Heart left ventricle (tissue), 16 donors: ENCODE results near the gene KRT34. TPM values are rescaled to one million over a fixed set of nuclear protein-coding genes. Genes with fewer than 3 reads are reported as not detected.
A peak's percentile ranks its signal among the peaks of the same experiment; 100 is the strongest.

Experiments
- ATAC-seq, 4 donors: fragments of 200-7000 bp; cut with Tn5 transposase; one replicate each; pipeline ENCODE4 v1.9.1; 2020 to 2022; ENCODE audit warnings: moderate library complexity in 4 of 4, mild to moderate bottlenecking in 3 of 4, moderate number of reproducible peaks in 1 of 4
- DNase-seq, 5 donors: peaks; one replicate each; pipeline ENCODE4 v3.0.0-alpha.2; 2020
- H3K27ac ChIP-seq, 12 donors: fragments of 200-600 bp; sonication (generic) in 4 of 12; one replicate each; pipeline versions ENCODE4 v1.5.0 to v1.8.0; 2016 to 2022; ENCODE audit warnings: mild to moderate bottlenecking in 2 of 12
- H3K27me3 ChIP-seq, 9 donors: fragments of 200-600 bp; sonication (generic) in 2 of 9; one replicate each; pipeline versions ENCODE4 v1.5.1 to v1.8.0; 2016 to 2022; ENCODE audit warnings: mild to moderate bottlenecking in 3 of 9
- H3K36me3 ChIP-seq, 9 donors: fragments of 200-600 bp; sonication (generic) in 2 of 9; one replicate each; pipeline versions ENCODE4 v1.5.0 to v1.8.0; 2018 to 2022; ENCODE audit warnings: mild to moderate bottlenecking in 2 of 9
- H3K4me1 ChIP-seq, 12 donors: fragments of 200-600 bp; sonication (generic) in 4 of 12; one replicate each; pipeline versions ENCODE4 v1.5.0 to v1.8.0; 2016 to 2022; ENCODE audit warnings: mild to moderate bottlenecking in 3 of 12
- H3K4me3 ChIP-seq, 12 donors: fragments of 200-600 bp; sonication (generic) in 4 of 12; one replicate each; pipeline versions ENCODE4 v1.5.0 to v1.8.0; 2017 to 2022; ENCODE audit warnings: mild to moderate bottlenecking in 9 of 12, moderate library complexity in 4 of 12
- H3K9me3 ChIP-seq, 12 donors: fragments of 200-600 bp; sonication (generic) in 4 of 12; one replicate each; pipeline versions ENCODE4 v1.5.0 to v1.8.0; 2016 to 2022; ENCODE audit warnings: mild to moderate bottlenecking in 1 of 12
- CTCF ChIP-seq, 12 donors: fragments of 200-600 bp; sonication (generic) in 4 of 12; IDR thresholded peaks; one replicate each; pipeline versions ENCODE4 v1.5.0 to v1.8.0; 2018 to 2022; ENCODE audit warnings: antibody characterized with exemption in 12 of 12, mild to moderate bottlenecking in 5 of 12
- POLR2A ChIP-seq, 2 donors: fragments of 450-650 bp; IDR thresholded peaks; one replicate each; pipeline ENCODE4 v1.6.1; 2017; ENCODE audit warnings: antibody characterized with exemption in 2 of 2, mild to moderate bottlenecking in 2 of 2, moderate library complexity in 2 of 2
- WGBS, 4 donors: extraction: QIAGEN DNeasy Blood & Tissue Kit in 2 of 4; methylation state at CpG; one replicate each; pipeline versions ENCODE4 v1.1.5 to v1.1.7; 2013 to 2018; 5-methylcytosine and 5-hydroxymethylcytosine counted together
- intact Hi-C, 10 donors: fragments of 100-400 bp; cut with DNase I; formaldehyde crosslinking; loops; one replicate each; pipeline versions ENCODE4 v1.11.1 to v1.14.2; 2022
- polyA plus RNA-seq, 2 donors: library from polyadenylated mRNA; stranded (reverse); fragments of 200-250 nt; gene quantifications; one replicate each; pipeline ENCODE4 v1.2.3, GENCODE V29; 2013
- total RNA-seq, 9 donors: library from RNA; depleted of rRNA in 2 of 9; stranded (reverse); fragments of >200 nt in 2 of 9; fragmentation: NEBNext Ultra II Directional in 3 of 9; extraction: Animal tissue kit (Norgen Biotek cat#: 25700) in 3 of 9; gene quantifications; one replicate each; pipeline versions ENCODE4 v1.1.0 to v1.2.4, GENCODE V29; 2016 to 2023
- donor health status: ischemic (EF 13 %, LVEDD 7.1; RV severe dilation, severe dysfunction).
- donor health status: healthy with polysubstance abuse.
- donor health status: DM: no; HTN: yes; CAD: no.
- donor health status: DM: no; HTN: no; CAD: no.
- donor health status: ischemic (EF 25% LVEDD 6.9; RV normal size, moderate dysfunction).
- donor health status: ischemic (EF 25% LVEDD 5.7; RV mildly dilated, moderate dysfunction).
- donor health status: healthy.
- donor health status: DM: yes; HTN: yes; CAD: no.
- donor health status: ischemic (EF 35%, LVEDD 5.7; RV mildly dilated, moderate dysfunction).
- donor health status: nonischemic (EF 11% LVEDD 7.7; RV severe dilation, severe dysfunction).
- donor health status: DM: yes; HTN: yes; CAD: no.
- donor health status: PGD.
- donor health status: ischemic (EF 29% LVEDD 5.4; RV normal size, mild dysfunction).
- donor health status: nonischemic (EF 23%, LVEDD 6.1; RV moderate dilation, normal function).

The KRT34 gene
- total and polyA plus RNA-seq, 11 donors = not detected

GRCh38 chr17:41329279-41329948 is 52.7 kb downstream of the KRT34 start:
- intact Hi-C loops = loop anchor here in 7 of 10 donors (2.0 to 10.0 kb wide), 7 partner anchors 65 to 525 kb away; partner anchors contain the start of gene KRTAP9-6 (in 1 of the 7)
- Histone ChIP-seq H3K36me3 (no peaks in the 10 kb centered on the region), H3K4me3 (no peak overlapping the region), H3K4me1 (peaks cover 0 to under 1% (median 0%) of the 10 kb centered on the region in 12 donors), H3K27ac (no peak overlapping the region), H3K27me3 (peaks cover 0 to 10% (median 0%) of the 10 kb centered on the region in 9 donors), H3K9me3 (no peaks in the 10 kb centered on the region)
- TF ChIP-seq CTCF (IDR thresholded peaks at IDR 0.05) (peak; percentile 26 to 60 (median 44)), POLR2A (IDR thresholded peaks at IDR 0.05) (no peak)
- DNase-seq = peak in 1 of 5 donors; percentile 44
- peak in 3 of 4 donors; percentile 29 to 58 (median 52) for ATAC-seq
- WGBS, 4 donors = 48 to 54% (median 49%) methylated on average over 12 to 13 of the region's 13 CpGs

DNA sequence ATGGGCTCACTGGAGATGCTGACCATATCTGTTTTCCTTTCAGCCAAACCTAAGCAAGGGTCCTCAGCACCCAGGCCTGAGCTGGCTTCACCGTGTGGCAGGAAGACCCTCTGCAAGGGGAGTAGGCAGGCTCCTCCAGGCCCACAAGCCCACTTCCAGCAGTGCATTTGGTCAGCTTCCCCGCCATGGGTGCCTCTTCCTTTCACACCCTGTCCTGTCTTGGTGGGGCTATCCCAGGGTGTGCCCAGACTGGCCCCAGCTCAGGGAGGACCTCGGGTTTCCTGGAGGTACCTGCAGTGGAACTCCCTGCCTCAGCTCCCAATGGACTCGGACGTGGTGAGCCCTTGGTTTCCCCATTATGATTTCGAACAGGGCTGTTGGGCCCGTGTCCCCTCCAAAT is 53.9 kb downstream of the KRT34 start:
- Histone ChIP-seq H3K4me1 (no peaks in the 10 kb centered on the region), H3K4me3 (no peak overlapping the region), H3K9me3 (no peaks in the 10 kb centered on the region), H3K36me3 (no peaks in the 10 kb centered on the region), H3K27ac (no peak overlapping the region), H3K27me3 (peaks cover 0 to 10% (median 0%) of the 10 kb centered on the region in 9 donors)
- DNase-seq (no peak), ATAC-seq (no peak)
- intact Hi-C loops = loop anchor here in 7 of 10 donors (2.0 to 10.0 kb wide), 7 partner anchors 63 to 523 kb away; partner anchors contain the start of gene KRTAP9-6 (in 1 of the 7)
- WGBS, 4 donors = 77 to 85% (median 83%) methylated on average over 6 to 7 of the region's 7 CpGs
- TF ChIP-seq CTCF (IDR thresholded peaks at IDR 0.05) (no peak), POLR2A (IDR thresholded peaks at IDR 0.05) (no peak)

Other genes with a start within 250 kb of the KRT34 start
Only the 30 nearest of the 32 such genes appear.
- gene KRTAP4-5, start 232.5 kb downstream of the KRT34 start, total RNA-seq = not detected
- gene KRTAP4-5, start 232.5 kb downstream of the KRT34 start, polyA plus RNA-seq = not detected
- not detected for gene KRTAP4-4, start 221.6 kb downstream of the KRT34 start, total RNA-seq
- not detected for gene KRTAP4-4, start 221.6 kb downstream of the KRT34 start, polyA plus RNA-seq
- gene KRTAP4-3, start 214.1 kb downstream of the KRT34 start, total RNA-seq = not detected
- not detected for gene KRTAP4-3, start 214.1 kb downstream of the KRT34 start, polyA plus RNA-seq
- not detected for gene KRTAP4-2, start 204.1 kb downstream of the KRT34 start, total RNA-seq
- gene KRTAP4-2, start 204.1 kb downstream of the KRT34 start, polyA plus RNA-seq = not detected
- not detected for gene KRTAP4-1, start 197.4 kb downstream of the KRT34 start, total RNA-seq
- not detected for gene KRTAP4-1, start 197.4 kb downstream of the KRT34 start, polyA plus RNA-seq
- not detected for gene KRTAP9-1, start 192.4 kb downstream of the KRT34 start, total RNA-seq
- gene KRTAP9-1, start 192.4 kb downstream of the KRT34 start, polyA plus RNA-seq = not detected
- not detected for gene KRTAP9-2, start 155.7 kb downstream of the KRT34 start, total RNA-seq
- not detected for gene KRTAP9-2, start 155.7 kb downstream of the KRT34 start, polyA plus RNA-seq
- not detected for gene KRTAP9-3, start 149.9 kb downstream of the KRT34 start, total RNA-seq
- gene KRTAP9-3, start 149.9 kb downstream of the KRT34 start, polyA plus RNA-seq = not detected
- not detected for gene KRTAP9-8, start 144.3 kb downstream of the KRT34 start, total RNA-seq
- gene KRTAP9-8, start 144.3 kb downstream of the KRT34 start, polyA plus RNA-seq = not detected
- not detected for gene KRTAP9-4, start 132.6 kb downstream of the KRT34 start, total RNA-seq
- not detected for gene KRTAP9-4, start 132.6 kb downstream of the KRT34 start, polyA plus RNA-seq
- not detected for gene KRTAP9-9, start 126.9 kb downstream of the KRT34 start, total RNA-seq
- gene KRTAP9-9, start 126.9 kb downstream of the KRT34 start, polyA plus RNA-seq = not detected
- gene KRTAP9-6, start 116.9 kb downstream of the KRT34 start, total RNA-seq = not detected
- not detected for gene KRTAP9-6, start 116.9 kb downstream of the KRT34 start, polyA plus RNA-seq
- not detected for gene KRTAP9-7, start 106.6 kb downstream of the KRT34 start, total RNA-seq
- gene KRTAP9-7, start 106.6 kb downstream of the KRT34 start, polyA plus RNA-seq = not detected
- not detected for gene KRTAP29-1, start 79.5 kb downstream of the KRT34 start, total RNA-seq
- gene KRTAP29-1, start 79.5 kb downstream of the KRT34 start, polyA plus RNA-seq = not detected
- gene KRTAP16-1, start 73.0 kb downstream of the KRT34 start, total RNA-seq = not detected
- gene KRTAP16-1, start 73.0 kb downstream of the KRT34 start, polyA plus RNA-seq = not detected
- not detected for gene KRTAP17-1, start 66.6 kb downstream of the KRT34 start, total RNA-seq
- not detected for gene KRTAP17-1, start 66.6 kb downstream of the KRT34 start, polyA plus RNA-seq
- gene KRT33A, start 31.5 kb downstream of the KRT34 start, total RNA-seq = not detected
- not detected for gene KRT33A, start 31.5 kb downstream of the KRT34 start, polyA plus RNA-seq
- not detected for gene KRT33B, start 12.5 kb downstream of the KRT34 start, total RNA-seq
- gene KRT33B, start 12.5 kb downstream of the KRT34 start, polyA plus RNA-seq = not detected
- gene KRT31, start 15.3 kb upstream of the KRT34 start, total RNA-seq = not detected
- not detected for gene KRT31, start 15.3 kb upstream of the KRT34 start, polyA plus RNA-seq
- not detected for gene KRT37, start 42.3 kb upstream of the KRT34 start, total RNA-seq
- not detected for gene KRT37, start 42.3 kb upstream of the KRT34 start, polyA plus RNA-seq
- gene KRT38, start 58.7 kb upstream of the KRT34 start, total RNA-seq = not detected
- not detected for gene KRT38, start 58.7 kb upstream of the KRT34 start, polyA plus RNA-seq
- gene KRT32, start 85.1 kb upstream of the KRT34 start, total RNA-seq = under 1 TPM in 3 of 9 donors, not detected in 6; 0.16 to 0.27 (median 0.16) TPM
- gene KRT32, start 85.1 kb upstream of the KRT34 start, polyA plus RNA-seq = under 1 TPM in 1 of 2 donors, not detected in 1; 0.26 TPM
- not detected for gene KRT35, start 98.8 kb upstream of the KRT34 start, total RNA-seq
- gene KRT35, start 98.8 kb upstream of the KRT34 start, polyA plus RNA-seq = not detected
- gene KRT36, start 107.6 kb upstream of the KRT34 start, total RNA-seq = not detected
- gene KRT36, start 107.6 kb upstream of the KRT34 start, polyA plus RNA-seq = not detected
- under 1 TPM in 1 of 9 donors, not detected in 8; 0.31 TPM for gene KRT13, start 123.3 kb upstream of the KRT34 start, total RNA-seq
- 1 to 10 TPM in 1 of 2 donors, not detected in 1; 4.1 TPM for gene KRT13, start 123.3 kb upstream of the KRT34 start, polyA plus RNA-seq
- gene KRT15, start 136.6 kb upstream of the KRT34 start, total RNA-seq = under 1 TPM in 1 of 9 donors, not detected in 8; 0.36 TPM
- under 1 TPM in 1 of 2 donors, not detected in 1; 0.14 TPM for gene KRT15, start 136.6 kb upstream of the KRT34 start, polyA plus RNA-seq
- 100 to 1,000 TPM in 1 of 9 donors, under 1 TPM in 8; 0.40 to 163 (median 0.75) TPM for gene KRT19, start 146.0 kb upstream of the KRT34 start, total RNA-seq
- gene KRT19, start 146.0 kb upstream of the KRT34 start, polyA plus RNA-seq = 1 to 10 TPM; 1.6 to 2.1 TPM
- not detected for gene KRT9, start 189.8 kb upstream of the KRT34 start, total RNA-seq
- not detected for gene KRT9, start 189.8 kb upstream of the KRT34 start, polyA plus RNA-seq
- gene KRT14, start 204.6 kb upstream of the KRT34 start, total RNA-seq = under 1 TPM in 2 of 9 donors, not detected in 7; 0.23 to 0.38 TPM
- not detected for gene KRT14, start 204.6 kb upstream of the KRT34 start, polyA plus RNA-seq
- not detected for gene KRT16, start 230.5 kb upstream of the KRT34 start, total RNA-seq
- under 1 TPM in 1 of 2 donors, not detected in 1; 0.06 TPM for gene KRT16, start 230.5 kb upstream of the KRT34 start, polyA plus RNA-seq